HEK293 (cell line): ENCODE measurements around the gene TECR.

Experiments
- BCL11B ChIP-seq: fragments of 450-650 bp; formaldehyde crosslinking; IDR thresholded peaks from 2 replicates; pipeline ENCODE4 v1.5.1; 2016; ENCODE audit warnings: low read depth, missing biosample characterization, missing genetic modification characterization
- GFI1B ChIP-seq: fragments of 450-650 bp; formaldehyde crosslinking; IDR thresholded peaks from 2 replicates; pipeline ENCODE4 v1.5.1; 2016; ENCODE audit warnings: missing biosample characterization, missing genetic modification characterization
- GLI2 ChIP-seq: fragments of 450-650 bp; formaldehyde crosslinking; IDR thresholded peaks from 2 replicates; pipeline ENCODE4; 2017; ENCODE audit warnings: missing biosample characterization, missing genetic modification characterization, low read depth, borderline replicate concordance
- KLF8 ChIP-seq: fragments of 450-650 bp; formaldehyde crosslinking; IDR thresholded peaks from 2 replicates; pipeline ENCODE4 v1.5.1; 2016; ENCODE audit warnings: missing biosample characterization, missing genetic modification characterization
- SP3 ChIP-seq: fragments of 450-650 bp; formaldehyde crosslinking; IDR thresholded peaks from 2 replicates; pipeline ENCODE4 v1.5.1; 2016; ENCODE audit warnings: missing biosample characterization, missing genetic modification characterization
- TCF7L2 ChIP-seq: IDR thresholded peaks from 2 replicates; pipeline ENCODE4 v1.6.1; 2011; ENCODE audit warnings: low read depth, mild to moderate bottlenecking, inconsistent platforms, low read length, moderate library complexity, borderline replicate concordance
- ZIC2 ChIP-seq: fragments of 450-650 bp; formaldehyde crosslinking; IDR thresholded peaks from 2 replicates; pipeline ENCODE4 v1.5.1; 2016; ENCODE audit warnings: missing biosample characterization, missing genetic modification characterization
- ZNF175 ChIP-seq: fragments of 450-650 bp; formaldehyde crosslinking; IDR thresholded peaks from 2 replicates; pipeline ENCODE4 v1.5.1; 2016; ENCODE audit warnings: missing biosample characterization, missing genetic modification characterization
- ZNF211 ChIP-seq: fragments of 450-650 bp; formaldehyde crosslinking; IDR thresholded peaks from 2 replicates; pipeline ENCODE4 v1.5.1; 2016; ENCODE audit warnings: low read depth, missing biosample characterization, missing genetic modification characterization
- ZNF24 ChIP-seq: fragments of 450-650 bp; formaldehyde crosslinking; IDR thresholded peaks from 2 replicates; pipeline ENCODE4 v1.5.1; 2016; ENCODE audit warnings: missing biosample characterization, missing genetic modification characterization
- ZNF335 ChIP-seq: fragments of 450-650 bp; formaldehyde crosslinking; conservative IDR thresholded peaks from 2 replicates; pipeline ENCODE4 v1.5.1; 2016; ENCODE audit warnings: missing biosample characterization, missing genetic modification characterization
- ZNF366 ChIP-seq: fragments of 450-650 bp; formaldehyde crosslinking; conservative IDR thresholded peaks from 2 replicates; pipeline ENCODE4 v1.5.1; 2016; ENCODE audit warnings: missing biosample characterization, missing genetic modification characterization
- ZNF37A ChIP-seq: fragments of 450-650 bp; IDR thresholded peaks from 2 replicates; pipeline ENCODE4 v1.5.1; 2018; ENCODE audit warnings: missing biosample characterization, missing genetic modification characterization
- ZNF391 ChIP-seq: fragments of 450-650 bp; formaldehyde crosslinking; IDR thresholded peaks from 2 replicates; pipeline ENCODE4 v1.5.1; 2016; ENCODE audit warnings: low read depth, missing biosample characterization, missing genetic modification characterization, borderline replicate concordance
- ZNF416 ChIP-seq: fragments of 450-650 bp; formaldehyde crosslinking; IDR thresholded peaks from 2 replicates; pipeline ENCODE4 v1.5.1; 2016; ENCODE audit warnings: missing biosample characterization, missing genetic modification characterization
- ZNF510 ChIP-seq: fragments of 450-650 bp; formaldehyde crosslinking; IDR thresholded peaks from 2 replicates; pipeline ENCODE4 v1.5.1; 2018; ENCODE audit warnings: mild to moderate bottlenecking, missing genetic modification characterization, missing biosample characterization; ENCODE audit not compliant: insufficient replicate concordance
- ZNF610 ChIP-seq: fragments of 450-650 bp; formaldehyde crosslinking; IDR thresholded peaks from 2 replicates; pipeline ENCODE4 v1.5.1; 2016; ENCODE audit warnings: missing biosample characterization, missing genetic modification characterization, borderline replicate concordance
- ZNF623 ChIP-seq: fragments of 450-650 bp; formaldehyde crosslinking; IDR thresholded peaks from 2 replicates; pipeline ENCODE4 v1.5.1; 2016; ENCODE audit warnings: missing biosample characterization, missing genetic modification characterization
- ZNF837 ChIP-seq: fragments of 450-650 bp; formaldehyde crosslinking; IDR thresholded peaks from 2 replicates; pipeline ENCODE4 v1.5.1; 2016; ENCODE audit warnings: missing biosample characterization, missing genetic modification characterization
- ZSCAN16 ChIP-seq: fragments of 450-650 bp; formaldehyde crosslinking; IDR thresholded peaks from 2 replicates; pipeline ENCODE4 v1.5.1; 2016; ENCODE audit warnings: missing biosample characterization, missing genetic modification characterization
- ZXDB ChIP-seq: fragments of 450-650 bp; formaldehyde crosslinking; IDR thresholded peaks from 2 replicates; pipeline ENCODE4 v1.5.1; 2016; ENCODE audit warnings: missing biosample characterization, missing genetic modification characterization
- TF ChIP-seq, protein P1 (sequence below): fragments of 450-650 bp; formaldehyde crosslinking; IDR thresholded peaks from 2 replicates; pipeline ENCODE4 v1.5.1; 2016; ENCODE audit warnings: missing biosample characterization, missing genetic modification characterization
- TF ChIP-seq, protein P2 (sequence below): fragments of 450-650 bp; formaldehyde crosslinking; IDR thresholded peaks from 2 replicates; pipeline ENCODE4 v1.5.1; 2016; ENCODE audit warnings: missing biosample characterization, missing genetic modification characterization, borderline replicate concordance
- TF ChIP-seq, protein P3 (sequence below): fragments of 450-650 bp; formaldehyde crosslinking; IDR thresholded peaks from 2 replicates; pipeline ENCODE4 v1.5.1; 2016; ENCODE audit warnings: missing biosample characterization, missing genetic modification characterization
- TF ChIP-seq, protein P4 (sequence below): fragments of 450-650 bp; formaldehyde crosslinking; IDR thresholded peaks from 2 replicates; pipeline ENCODE4 v1.5.0; 2017; ENCODE audit warnings: missing biosample characterization, missing genetic modification characterization, borderline replicate concordance
- TF ChIP-seq, protein P5 (sequence below): fragments of 450-650 bp; formaldehyde crosslinking; IDR thresholded peaks from 2 replicates; pipeline ENCODE4 v1.5.1; 2017; ENCODE audit warnings: missing biosample characterization, mild to moderate bottlenecking, missing genetic modification characterization, moderate library complexity

TECR gene

GRCh38 chr19:14571695-14572490, 42.5 kb downstream of the TECR start, which contains the start of gene NDUFB7 (continued):
- TF ChIP-seq, protein P1, sequence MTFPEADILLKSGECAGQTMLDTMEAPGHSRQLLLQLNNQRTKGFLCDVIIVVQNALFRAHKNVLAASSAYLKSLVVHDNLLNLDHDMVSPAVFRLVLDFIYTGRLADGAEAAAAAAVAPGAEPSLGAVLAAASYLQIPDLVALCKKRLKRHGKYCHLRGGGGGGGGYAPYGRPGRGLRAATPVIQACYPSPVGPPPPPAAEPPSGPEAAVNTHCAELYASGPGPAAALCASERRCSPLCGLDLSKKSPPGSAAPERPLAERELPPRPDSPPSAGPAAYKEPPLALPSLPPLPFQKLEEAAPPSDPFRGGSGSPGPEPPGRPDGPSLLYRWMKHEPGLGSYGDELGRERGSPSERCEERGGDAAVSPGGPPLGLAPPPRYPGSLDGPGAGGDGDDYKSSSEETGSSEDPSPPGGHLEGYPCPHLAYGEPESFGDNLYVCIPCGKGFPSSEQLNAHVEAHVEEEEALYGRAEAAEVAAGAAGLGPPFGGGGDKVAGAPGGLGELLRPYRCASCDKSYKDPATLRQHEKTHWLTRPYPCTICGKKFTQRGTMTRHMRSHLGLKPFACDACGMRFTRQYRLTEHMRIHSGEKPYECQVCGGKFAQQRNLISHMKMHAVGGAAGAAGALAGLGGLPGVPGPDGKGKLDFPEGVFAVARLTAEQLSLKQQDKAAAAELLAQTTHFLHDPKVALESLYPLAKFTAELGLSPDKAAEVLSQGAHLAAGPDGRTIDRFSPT (tag by site-specific recombination) = peak; percentile 96
- TF ChIP-seq ZSCAN16 (tag by site-specific recombination) (no peak), ZNF211 (tag by site-specific recombination) (no peak), ZNF416 (tag by site-specific recombination) (no peak), ZNF366 (tag by site-specific recombination) (no peak), ZNF24 (tag by site-specific recombination) (peak; percentile 88), ZNF37A (tag by site-specific recombination) (no peak), ZNF335 (tag by site-specific recombination) (peak; percentile 94), ZNF610 (peak; percentile 78), ZNF510 (tag by site-specific recombination) (no peak), GLI2 (tag by site-specific recombination) (no peak), TCF7L2 (no peak), ZNF837 (no peak), ZNF175 (tag by site-specific recombination) (no peak), SP3 (peak; percentile 72), KLF8 (tag by site-specific recombination) (peak; percentile 77), ZIC2 (tag by site-specific recombination) (0 out of 2 replicates have a peak, but pooled peaks have one; percentile 42), ZXDB (tag by site-specific recombination) (peak; percentile 92), GFI1B (tag by site-specific recombination) (no peak), ZNF623 (tag by site-specific recombination) (no peak), BCL11B (tag by site-specific recombination) (peak; percentile 50; the same call in 1 of the 2 replicates), ZNF391 (tag by site-specific recombination) (no peak; the same call in 1 of the 2 replicates)
- TF ChIP-seq, protein P2, sequence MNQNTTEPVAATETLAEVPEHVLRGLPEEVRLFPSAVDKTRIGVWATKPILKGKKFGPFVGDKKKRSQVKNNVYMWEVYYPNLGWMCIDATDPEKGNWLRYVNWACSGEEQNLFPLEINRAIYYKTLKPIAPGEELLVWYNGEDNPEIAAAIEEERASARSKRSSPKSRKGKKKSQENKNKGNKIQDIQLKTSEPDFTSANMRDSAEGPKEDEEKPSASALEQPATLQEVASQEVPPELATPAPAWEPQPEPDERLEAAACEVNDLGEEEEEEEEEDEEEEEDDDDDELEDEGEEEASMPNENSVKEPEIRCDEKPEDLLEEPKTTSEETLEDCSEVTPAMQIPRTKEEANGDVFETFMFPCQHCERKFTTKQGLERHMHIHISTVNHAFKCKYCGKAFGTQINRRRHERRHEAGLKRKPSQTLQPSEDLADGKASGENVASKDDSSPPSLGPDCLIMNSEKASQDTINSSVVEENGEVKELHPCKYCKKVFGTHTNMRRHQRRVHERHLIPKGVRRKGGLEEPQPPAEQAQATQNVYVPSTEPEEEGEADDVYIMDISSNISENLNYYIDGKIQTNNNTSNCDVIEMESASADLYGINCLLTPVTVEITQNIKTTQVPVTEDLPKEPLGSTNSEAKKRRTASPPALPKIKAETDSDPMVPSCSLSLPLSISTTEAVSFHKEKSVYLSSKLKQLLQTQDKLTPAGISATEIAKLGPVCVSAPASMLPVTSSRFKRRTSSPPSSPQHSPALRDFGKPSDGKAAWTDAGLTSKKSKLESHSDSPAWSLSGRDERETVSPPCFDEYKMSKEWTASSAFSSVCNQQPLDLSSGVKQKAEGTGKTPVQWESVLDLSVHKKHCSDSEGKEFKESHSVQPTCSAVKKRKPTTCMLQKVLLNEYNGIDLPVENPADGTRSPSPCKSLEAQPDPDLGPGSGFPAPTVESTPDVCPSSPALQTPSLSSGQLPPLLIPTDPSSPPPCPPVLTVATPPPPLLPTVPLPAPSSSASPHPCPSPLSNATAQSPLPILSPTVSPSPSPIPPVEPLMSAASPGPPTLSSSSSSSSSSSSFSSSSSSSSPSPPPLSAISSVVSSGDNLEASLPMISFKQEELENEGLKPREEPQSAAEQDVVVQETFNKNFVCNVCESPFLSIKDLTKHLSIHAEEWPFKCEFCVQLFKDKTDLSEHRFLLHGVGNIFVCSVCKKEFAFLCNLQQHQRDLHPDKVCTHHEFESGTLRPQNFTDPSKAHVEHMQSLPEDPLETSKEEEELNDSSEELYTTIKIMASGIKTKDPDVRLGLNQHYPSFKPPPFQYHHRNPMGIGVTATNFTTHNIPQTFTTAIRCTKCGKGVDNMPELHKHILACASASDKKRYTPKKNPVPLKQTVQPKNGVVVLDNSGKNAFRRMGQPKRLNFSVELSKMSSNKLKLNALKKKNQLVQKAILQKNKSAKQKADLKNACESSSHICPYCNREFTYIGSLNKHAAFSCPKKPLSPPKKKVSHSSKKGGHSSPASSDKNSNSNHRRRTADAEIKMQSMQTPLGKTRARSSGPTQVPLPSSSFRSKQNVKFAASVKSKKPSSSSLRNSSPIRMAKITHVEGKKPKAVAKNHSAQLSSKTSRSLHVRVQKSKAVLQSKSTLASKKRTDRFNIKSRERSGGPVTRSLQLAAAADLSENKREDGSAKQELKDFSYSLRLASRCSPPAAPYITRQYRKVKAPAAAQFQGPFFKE = no peak
- TF ChIP-seq, protein P3, sequence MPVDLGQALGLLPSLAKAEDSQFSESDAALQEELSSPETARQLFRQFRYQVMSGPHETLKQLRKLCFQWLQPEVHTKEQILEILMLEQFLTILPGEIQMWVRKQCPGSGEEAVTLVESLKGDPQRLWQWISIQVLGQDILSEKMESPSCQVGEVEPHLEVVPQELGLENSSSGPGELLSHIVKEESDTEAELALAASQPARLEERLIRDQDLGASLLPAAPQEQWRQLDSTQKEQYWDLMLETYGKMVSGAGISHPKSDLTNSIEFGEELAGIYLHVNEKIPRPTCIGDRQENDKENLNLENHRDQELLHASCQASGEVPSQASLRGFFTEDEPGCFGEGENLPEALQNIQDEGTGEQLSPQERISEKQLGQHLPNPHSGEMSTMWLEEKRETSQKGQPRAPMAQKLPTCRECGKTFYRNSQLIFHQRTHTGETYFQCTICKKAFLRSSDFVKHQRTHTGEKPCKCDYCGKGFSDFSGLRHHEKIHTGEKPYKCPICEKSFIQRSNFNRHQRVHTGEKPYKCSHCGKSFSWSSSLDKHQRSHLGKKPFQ = no peak
- TF ChIP-seq, protein P4, sequence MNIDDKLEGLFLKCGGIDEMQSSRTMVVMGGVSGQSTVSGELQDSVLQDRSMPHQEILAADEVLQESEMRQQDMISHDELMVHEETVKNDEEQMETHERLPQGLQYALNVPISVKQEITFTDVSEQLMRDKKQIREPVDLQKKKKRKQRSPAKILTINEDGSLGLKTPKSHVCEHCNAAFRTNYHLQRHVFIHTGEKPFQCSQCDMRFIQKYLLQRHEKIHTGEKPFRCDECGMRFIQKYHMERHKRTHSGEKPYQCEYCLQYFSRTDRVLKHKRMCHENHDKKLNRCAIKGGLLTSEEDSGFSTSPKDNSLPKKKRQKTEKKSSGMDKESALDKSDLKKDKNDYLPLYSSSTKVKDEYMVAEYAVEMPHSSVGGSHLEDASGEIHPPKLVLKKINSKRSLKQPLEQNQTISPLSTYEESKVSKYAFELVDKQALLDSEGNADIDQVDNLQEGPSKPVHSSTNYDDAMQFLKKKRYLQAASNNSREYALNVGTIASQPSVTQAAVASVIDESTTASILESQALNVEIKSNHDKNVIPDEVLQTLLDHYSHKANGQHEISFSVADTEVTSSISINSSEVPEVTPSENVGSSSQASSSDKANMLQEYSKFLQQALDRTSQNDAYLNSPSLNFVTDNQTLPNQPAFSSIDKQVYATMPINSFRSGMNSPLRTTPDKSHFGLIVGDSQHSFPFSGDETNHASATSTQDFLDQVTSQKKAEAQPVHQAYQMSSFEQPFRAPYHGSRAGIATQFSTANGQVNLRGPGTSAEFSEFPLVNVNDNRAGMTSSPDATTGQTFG (tag by site-specific recombination) = no peak
- TF ChIP-seq, protein P5, sequence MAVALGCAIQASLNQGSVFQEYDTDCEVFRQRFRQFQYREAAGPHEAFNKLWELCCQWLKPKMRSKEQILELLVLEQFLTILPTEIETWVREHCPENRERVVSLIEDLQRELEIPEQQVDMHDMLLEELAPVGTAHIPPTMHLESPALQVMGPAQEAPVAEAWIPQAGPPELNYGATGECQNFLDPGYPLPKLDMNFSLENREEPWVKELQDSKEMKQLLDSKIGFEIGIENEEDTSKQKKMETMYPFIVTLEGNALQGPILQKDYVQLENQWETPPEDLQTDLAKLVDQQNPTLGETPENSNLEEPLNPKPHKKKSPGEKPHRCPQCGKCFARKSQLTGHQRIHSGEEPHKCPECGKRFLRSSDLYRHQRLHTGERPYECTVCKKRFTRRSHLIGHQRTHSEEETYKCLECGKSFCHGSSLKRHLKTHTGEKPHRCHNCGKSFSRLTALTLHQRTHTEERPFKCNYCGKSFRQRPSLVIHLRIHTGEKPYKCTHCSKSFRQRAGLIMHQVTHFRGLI (tag by site-specific recombination) = 0 out of 2 replicates have a peak, but pooled peaks have one; percentile 24
